Measurements from ENCODE around the gene RNF40.

RNF40 gene

DNA sequence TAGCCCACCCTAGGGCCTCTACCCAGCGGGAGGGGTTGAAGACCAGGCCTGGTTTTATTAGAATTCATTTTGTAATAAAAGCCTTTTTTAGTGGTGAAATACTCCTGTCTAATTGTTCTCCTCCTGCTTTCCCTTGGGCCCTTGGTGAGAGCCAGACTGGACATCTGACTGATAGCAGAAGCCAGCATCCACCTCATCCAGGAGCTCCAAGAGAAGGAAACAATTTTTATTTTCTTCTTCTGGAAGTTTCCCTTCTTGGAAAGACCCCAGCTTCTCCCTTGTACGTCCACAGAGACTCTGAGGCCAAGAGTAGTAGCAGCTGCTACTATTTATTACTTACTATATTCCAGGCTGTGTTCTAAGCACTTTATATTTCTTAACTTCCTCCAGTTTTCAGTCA, 17.9 kb upstream of the RNF40 start:
- H3K4me3 Mint-ChIP-seq: no peak overlapping the region
- H3K36me3 Mint-ChIP-seq (ENCODE audit: low read depth): peaks cover 34% of the 10 kb centered on the region
- no peak overlapping the region for H3K27ac Mint-ChIP-seq
- no peaks in the 10 kb centered on the region for H3K27me3 Mint-ChIP-seq (ENCODE audit: low read depth)
- TF ChIP-seq, protein P1, sequence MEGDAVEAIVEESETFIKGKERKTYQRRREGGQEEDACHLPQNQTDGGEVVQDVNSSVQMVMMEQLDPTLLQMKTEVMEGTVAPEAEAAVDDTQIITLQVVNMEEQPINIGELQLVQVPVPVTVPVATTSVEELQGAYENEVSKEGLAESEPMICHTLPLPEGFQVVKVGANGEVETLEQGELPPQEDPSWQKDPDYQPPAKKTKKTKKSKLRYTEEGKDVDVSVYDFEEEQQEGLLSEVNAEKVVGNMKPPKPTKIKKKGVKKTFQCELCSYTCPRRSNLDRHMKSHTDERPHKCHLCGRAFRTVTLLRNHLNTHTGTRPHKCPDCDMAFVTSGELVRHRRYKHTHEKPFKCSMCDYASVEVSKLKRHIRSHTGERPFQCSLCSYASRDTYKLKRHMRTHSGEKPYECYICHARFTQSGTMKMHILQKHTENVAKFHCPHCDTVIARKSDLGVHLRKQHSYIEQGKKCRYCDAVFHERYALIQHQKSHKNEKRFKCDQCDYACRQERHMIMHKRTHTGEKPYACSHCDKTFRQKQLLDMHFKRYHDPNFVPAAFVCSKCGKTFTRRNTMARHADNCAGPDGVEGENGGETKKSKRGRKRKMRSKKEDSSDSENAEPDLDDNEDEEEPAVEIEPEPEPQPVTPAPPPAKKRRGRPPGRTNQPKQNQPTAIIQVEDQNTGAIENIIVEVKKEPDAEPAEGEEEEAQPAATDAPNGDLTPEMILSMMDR (IDR thresholded peaks at IDR 0.05; ENCODE audit: unreplicated experiment in 3 of 3): no peak
- peaks cover 7% of the 10 kb centered on the region for H3K4me1 Mint-ChIP-seq
- H3K9me3 Mint-ChIP-seq: no peaks in the 10 kb centered on the region

GRCh38 chr16:30745082-30745481, 17.0 kb upstream of the RNF40 start:
- peak overlapping the region in 2 of 3 experiments; percentile 39 to 40 for H3K4me3 Mint-ChIP-seq
- peaks cover 7% of the 10 kb centered on the region for H3K4me1 Mint-ChIP-seq
- H3K27ac Mint-ChIP-seq: no peak overlapping the region
- H3K36me3 Mint-ChIP-seq (ENCODE audit: low read depth): peaks cover 33% of the 10 kb centered on the region
- no peaks in the 10 kb centered on the region for H3K9me3 Mint-ChIP-seq
- TF ChIP-seq, protein P1 (IDR thresholded peaks at IDR 0.05; ENCODE audit: unreplicated experiment in 3 of 3): no peak
- no peaks in the 10 kb centered on the region for H3K27me3 Mint-ChIP-seq (ENCODE audit: low read depth)

DNA sequence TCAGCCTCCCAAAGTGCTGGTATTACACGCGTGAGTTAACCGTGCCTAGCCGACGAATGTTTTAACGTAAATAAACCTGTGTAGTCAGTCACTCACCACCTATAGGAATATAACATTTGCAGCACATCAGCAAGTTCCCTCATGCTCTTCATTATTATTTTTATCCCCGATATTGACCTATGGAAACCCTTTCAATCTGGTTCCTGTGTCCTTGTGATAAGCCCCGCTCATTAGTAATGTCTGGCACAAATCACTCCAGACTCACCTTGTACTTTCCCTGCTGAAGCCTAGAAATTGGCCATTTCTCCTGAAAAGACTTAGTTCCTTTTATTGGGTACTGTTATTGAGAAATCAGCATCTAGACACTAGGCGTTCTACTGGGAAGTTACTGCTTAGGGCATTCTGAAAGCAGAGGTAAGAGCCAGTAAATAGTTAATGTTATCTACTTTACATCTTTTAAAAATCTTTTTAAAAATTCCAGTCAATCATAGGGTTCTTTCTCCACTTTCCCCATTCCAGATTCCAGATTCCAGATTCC, 15.4 kb upstream of the RNF40 start:
- no peaks in the 10 kb centered on the region for H3K27me3 Mint-ChIP-seq (ENCODE audit: low read depth)
- H3K36me3 Mint-ChIP-seq (ENCODE audit: low read depth): peaks cover 29% of the 10 kb centered on the region
- H3K9me3 Mint-ChIP-seq: no peaks in the 10 kb centered on the region
- H3K27ac Mint-ChIP-seq: no peak overlapping the region
- TF ChIP-seq, protein P1 (IDR thresholded peaks at IDR 0.05; ENCODE audit: unreplicated experiment in 3 of 3): no peak
- H3K4me1 Mint-ChIP-seq: no peaks in the 10 kb centered on the region
- H3K4me3 Mint-ChIP-seq: peak overlapping the region in 1 of 3 experiments; percentile 97

- Mint-ChIP-seq H3K4me3 (peak overlapping the region; percentile 95 to 97 (median 96)), H3K36me3 (ENCODE audit: low read depth) (peaks cover 23% of the 10 kb centered on the region), H3K9me3 (no peaks in the 10 kb centered on the region), H3K27me3 (ENCODE audit: low read depth) (no peaks in the 10 kb centered on the region), H3K4me1 (no peaks in the 10 kb centered on the region), H3K27ac (peak overlapping the region; percentile 10 to 73 (median 23))
- TF ChIP-seq, protein P1 (IDR thresholded peaks at IDR 0.05; ENCODE audit: unreplicated experiment in 3 of 3): no peak
Observed at GRCh38 chr16:30747331-30747730, 14.8 kb upstream of the RNF40 start.

GRCh38 chr16:30747799-30748633, 14.1 kb upstream of the RNF40 start, which contains the start of gene PHKG2:
Gene PHKG2, plus strand, starts transcription at chr16:30748425. Its CDS starts 396 bp downstream, at chr16:30748821.
- H3K4me1 Mint-ChIP-seq: no peaks in the 10 kb centered on the region
- peak within 1 kb of the TSS; percentile 95 to 97 (median 96) for H3K4me3 Mint-ChIP-seq
- TF ChIP-seq, protein P1 (IDR thresholded peaks at IDR 0.05; ENCODE audit: unreplicated experiment in 3 of 3): no peak
- no peaks in the 10 kb centered on the region for H3K9me3 Mint-ChIP-seq
- H3K27ac Mint-ChIP-seq: peak within 1 kb of the TSS; percentile 10 to 73 (median 23)
- H3K27me3 Mint-ChIP-seq (ENCODE audit: low read depth): no peaks in the 10 kb centered on the region
- H3K36me3 Mint-ChIP-seq (ENCODE audit: low read depth): peaks cover 23% of the 10 kb centered on the region
